Glutamatergic neuron (in vitro differentiated cells): Measurements from ENCODE around the gene MEIS1. TPM values are rescaled to one million over a fixed set of nuclear protein-coding genes. Genes with fewer than 3 reads are reported as not detected.

Experiments used
- DNase-seq: peaks from one replicate; pipeline ENCODE4 v3.0.0; 2022
- H3K27ac Mint-ChIP-seq: one replicate; pipeline ENCODE4 v1.8.0; 2020; ENCODE audit warnings: mild to moderate bottlenecking, mixed read lengths, inconsistent platforms; ENCODE audit not compliant: unreplicated experiment
- H3K27me3 Mint-ChIP-seq: one replicate; pipeline ENCODE4 v1.8.0; 2020; ENCODE audit warnings: mild to moderate bottlenecking, moderate library complexity, mixed read lengths, inconsistent platforms; ENCODE audit not compliant: unreplicated experiment
- H3K36me3 Mint-ChIP-seq: one replicate; pipeline ENCODE4 v1.8.0; 2020; ENCODE audit warnings: mild to moderate bottlenecking, mixed read lengths, inconsistent platforms; ENCODE audit not compliant: unreplicated experiment
- H3K4me1 Mint-ChIP-seq: one replicate; pipeline ENCODE4 v1.8.0; 2020; ENCODE audit warnings: mild to moderate bottlenecking, low read depth, mixed read lengths, inconsistent platforms; ENCODE audit not compliant: unreplicated experiment
- H3K4me3 Mint-ChIP-seq: one replicate; pipeline ENCODE4 v1.8.0; 2020; ENCODE audit warnings: mild to moderate bottlenecking, mixed read lengths, inconsistent platforms; ENCODE audit not compliant: unreplicated experiment
- H3K9me3 Mint-ChIP-seq: one replicate; pipeline ENCODE4 v1.8.0; 2020; ENCODE audit warnings: mild to moderate bottlenecking, moderate library complexity, mixed read lengths, inconsistent platforms; ENCODE audit not compliant: unreplicated experiment
- CTCF ChIP-seq: fragments of 200-600 bp; sonication (generic); IDR thresholded peaks from one replicate; pipeline ENCODE4 v1.5.0; 2021; ENCODE audit not compliant: partially characterized antibody, unreplicated experiment
- total RNA-seq: library from RNA; stranded (reverse); fragmentation: NEBNext Ultra II Directional; extraction: Animal tissue kit (Norgen Biotek cat#: 25700); gene quantifications from one replicate; pipeline ENCODE4 v1.2.1, GENCODE V29; 2021; ENCODE audit not compliant: unreplicated experiment

Gene MEIS1
- total RNA-seq, 1 donor from 2014 or later, result 4.8 TPM

GRCh38 chr2:66602341-66602740, 167.4 kb downstream of the MEIS1 start:
- Mint-ChIP-seq H3K9me3 (peaks cover 2% of the 10 kb centered on the region), H3K27me3 (peaks cover 3% of the 10 kb centered on the region), H3K4me3 (no peak overlapping the region), H3K36me3 (no peaks in the 10 kb centered on the region), H3K27ac (no peak overlapping the region), H3K4me1 (no peaks in the 10 kb centered on the region)
- TF ChIP-seq CTCF, result no peak
- no peak for DNase-seq

GRCh38 chr2:66604326-66604725, 169.4 kb downstream of the MEIS1 start:
- H3K27ac Mint-ChIP-seq, result no peak overlapping the region
- no peak overlapping the region for H3K4me3 Mint-ChIP-seq
- DNase-seq, result no peak
- H3K36me3 Mint-ChIP-seq, result no peaks in the 10 kb centered on the region
- TF ChIP-seq CTCF, result no peak
- peaks cover under 1% of the 10 kb centered on the region for H3K27me3 Mint-ChIP-seq
- H3K9me3 Mint-ChIP-seq, result peaks cover 2% of the 10 kb centered on the region
- H3K4me1 Mint-ChIP-seq, result no peaks in the 10 kb centered on the region

GRCh38 chr2:66604976-66605375, 170.1 kb downstream of the MEIS1 start:
- no peak overlapping the region for H3K4me3 Mint-ChIP-seq
- no peak for DNase-seq
- no peak overlapping the region for H3K27ac Mint-ChIP-seq
- H3K27me3 Mint-ChIP-seq, result no peaks in the 10 kb centered on the region
- no peaks in the 10 kb centered on the region for H3K36me3 Mint-ChIP-seq
- no peaks in the 10 kb centered on the region for H3K4me1 Mint-ChIP-seq
- H3K9me3 Mint-ChIP-seq, result no peaks in the 10 kb centered on the region
- TF ChIP-seq CTCF, result no peak

- Mint-ChIP-seq H3K4me3 (no peak overlapping the region), H3K9me3 (peaks cover 4% of the 10 kb centered on the region)
- no peak for TF ChIP-seq CTCF
These were observed 172.2 kb downstream of the MEIS1 start for GRCh38 chr2:66607152-66607551.

More at GRCh38 chr2:66607152-66607551, 172.2 kb downstream of the MEIS1 start:
- Mint-ChIP-seq H3K4me1 (no peaks in the 10 kb centered on the region), H3K27me3 (peaks cover 2% of the 10 kb centered on the region), H3K36me3 (no peaks in the 10 kb centered on the region), H3K27ac (no peak overlapping the region)
- DNase-seq, result no peak
